GM21717 (cell line): ENCODE measurements around the gene ZC2HC1C.
"Not testable (repeated sequence)": the region's sequence is repeated elsewhere in the genome, so short reads cannot be mapped to it uniquely, and the experiment has no call there.

ENCODE experiments used
- ATAC-seq: cut with Tn5 transposase; IDR thresholded peaks from one replicate; pipeline ENCODE4 v1.9.1; 2021; ENCODE audit warnings: mild to moderate bottlenecking, moderate library complexity; ENCODE audit not compliant: unreplicated experiment

ZC2HC1C gene

GRCh38 chr14:75090353-75090752 lies 20.9 kb downstream of the ZC2HC1C start:
- ATAC-seq = no peak

- ATAC-seq = no peak
These were observed 21.8 kb downstream of the ZC2HC1C start for GRCh38 chr14:75091251-75091650.

GRCh38 chr14:75092698-75093097 lies 23.3 kb downstream of the ZC2HC1C start:
- no peak for ATAC-seq

GRCh38 chr14:75094896-75095295 lies 25.5 kb downstream of the ZC2HC1C start:
- no peak for ATAC-seq

GRCh38 chr14:75095690-75096089 lies 26.2 kb downstream of the ZC2HC1C start:
- no peak for ATAC-seq

- ATAC-seq = no peak
These were observed 27.5 kb downstream of the ZC2HC1C start for GRCh38 chr14:75096959-75097358.

GRCh38 chr14:75098212-75098611 lies 28.8 kb downstream of the ZC2HC1C start:
- no peak for ATAC-seq

GRCh38 chr14:75098682-75099081 lies 29.2 kb downstream of the ZC2HC1C start:
- ATAC-seq = no peak

GRCh38 chr14:75101491-75101890 lies 32.0 kb downstream of the ZC2HC1C start:
- no peak for ATAC-seq

GRCh38 chr14:75107186-75107585 lies 37.7 kb downstream of the ZC2HC1C start:
- no peak for ATAC-seq

GRCh38 chr14:75109877-75110276 lies 40.4 kb downstream of the ZC2HC1C start:
- no peak for ATAC-seq

GRCh38 chr14:75113932-75114539 lies 44.6 kb downstream of the ZC2HC1C start:
- ATAC-seq = no peak

GRCh38 chr14:75119056-75119455 lies 49.6 kb downstream of the ZC2HC1C start:
- ATAC-seq = no peak

- no peak for ATAC-seq
These were observed 51.3 kb downstream of the ZC2HC1C start for GRCh38 chr14:75120541-75121291.

- ATAC-seq = no peak
These were observed 52.1 kb downstream of the ZC2HC1C start for GRCh38 chr14:75121552-75121951.

- no peak for ATAC-seq
These were observed 54.5 kb downstream of the ZC2HC1C start for GRCh38 chr14:75123991-75124390.

GRCh38 chr14:75125617-75126016 lies 56.2 kb downstream of the ZC2HC1C start:
- no peak for ATAC-seq

GRCh38 chr14:75126121-75126544 lies 56.7 kb downstream of the ZC2HC1C start:
- no peak for ATAC-seq

- peak; percentile 85 for ATAC-seq
These were observed 57.4 kb downstream of the ZC2HC1C start, which contains the start of gene NEK9 for GRCh38 chr14:75126679-75127473. TSS of gene NEK9 (minus strand) at chr14:75127048. CDS start at chr14:75126921, 127 bp downstream.

- not testable (repeated sequence) for ATAC-seq
These were observed 58.0 kb downstream of the ZC2HC1C start for GRCh38 chr14:75127474-75127820.

GRCh38 chr14:75127903-75128595 lies 58.6 kb downstream of the ZC2HC1C start:
- ATAC-seq = no peak
